HG03139 (cell line): ENCODE results near the gene RAB34.

Experiments used
- ATAC-seq: cut with Tn5 transposase; IDR thresholded peaks from one replicate; pipeline ENCODE4 v1.9.1; 2021; ENCODE audit not compliant: unreplicated experiment

RAB34 gene

DNA sequence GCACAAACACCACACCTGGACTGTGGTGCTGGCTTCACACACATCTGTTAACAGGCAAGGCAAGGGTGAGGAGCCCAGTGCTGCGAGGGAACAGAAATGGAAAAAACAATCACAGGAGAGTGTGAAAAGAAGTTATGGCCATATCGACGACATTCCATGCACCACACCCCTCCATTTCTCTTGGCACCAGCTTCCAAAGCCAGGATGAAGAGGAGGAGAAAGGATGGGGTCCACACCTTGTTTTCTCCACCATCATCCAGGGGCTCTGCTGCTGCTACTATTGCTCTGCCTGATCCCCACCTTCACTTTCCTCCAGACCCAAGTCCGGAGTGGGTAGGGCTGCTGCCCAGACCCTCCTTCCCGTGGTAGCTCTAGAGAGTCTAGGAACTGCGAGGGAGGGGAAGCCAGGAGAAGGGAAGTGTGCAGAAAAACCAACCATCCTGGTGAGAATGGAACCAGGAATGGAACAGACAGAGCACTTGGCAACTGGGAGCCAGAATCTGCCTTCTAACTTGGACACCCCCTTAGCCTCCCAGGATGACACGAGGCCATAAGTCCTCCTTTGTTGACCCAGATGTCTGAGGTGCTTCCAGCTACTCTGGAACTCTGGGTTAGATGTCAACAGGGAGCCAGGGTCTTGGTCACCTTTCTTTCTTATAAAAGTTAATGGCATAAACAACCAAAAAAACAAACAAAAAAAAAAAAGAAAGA, 4.8 kb downstream of the RAB34 start:
- ATAC-seq: no peak

DNA sequence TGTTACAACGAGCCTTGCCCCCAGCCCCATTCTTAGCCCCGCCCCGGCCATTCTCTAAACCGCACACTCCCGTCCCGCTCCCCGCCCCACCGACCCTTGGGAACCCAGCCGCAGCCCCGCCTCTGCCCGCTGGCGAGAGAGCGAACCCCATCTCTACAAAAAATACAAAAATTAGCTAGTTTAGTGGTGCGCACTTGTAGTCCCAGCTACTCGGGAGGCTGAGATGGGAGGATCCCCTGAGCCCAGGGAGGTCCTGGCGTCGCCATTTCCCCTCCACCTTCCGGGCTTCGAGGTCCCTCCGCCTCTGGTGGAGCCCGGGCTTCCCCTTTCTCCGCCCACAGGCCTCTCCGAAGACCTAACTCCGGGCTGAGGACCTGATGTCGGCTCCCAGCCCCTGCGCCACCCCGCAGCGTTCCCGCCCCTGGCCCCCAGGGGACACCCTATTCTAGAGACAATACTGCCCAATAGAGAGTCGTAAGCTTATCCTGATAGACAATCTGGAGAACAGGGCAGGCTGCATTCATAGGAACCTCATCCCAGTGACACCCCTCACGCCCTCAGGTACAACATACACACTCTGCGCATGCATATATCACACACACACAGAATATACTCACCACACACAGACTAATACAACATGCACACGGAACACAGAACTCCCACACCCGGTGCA, 5.5 kb downstream of the RAB34 start:
- peak; percentile 12 for ATAC-seq

DNA sequence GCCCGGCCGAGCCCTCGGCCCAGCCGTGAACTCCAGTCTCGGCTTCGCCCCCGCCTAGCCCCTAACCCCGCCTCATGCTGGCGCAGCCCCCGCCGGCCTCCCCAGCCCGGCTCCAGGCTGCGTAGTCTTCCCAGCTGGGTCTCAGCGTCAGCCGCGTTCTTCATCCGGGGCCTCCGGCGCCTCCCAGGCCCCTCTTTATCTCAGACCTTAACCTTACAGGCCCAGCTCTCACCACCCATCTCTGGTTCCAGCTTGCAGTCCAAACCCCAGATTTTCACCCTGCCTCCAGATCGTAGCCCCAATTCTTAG, 6.0 kb downstream of the RAB34 start, which contains the start of gene PROCA1:
Gene PROCA1 (minus strand): TSS at position 166 of the 309 bp plus-strand sequence. CDS start 228 bp downstream, outside the sequence.
- ATAC-seq: peak; percentile 11

DNA sequence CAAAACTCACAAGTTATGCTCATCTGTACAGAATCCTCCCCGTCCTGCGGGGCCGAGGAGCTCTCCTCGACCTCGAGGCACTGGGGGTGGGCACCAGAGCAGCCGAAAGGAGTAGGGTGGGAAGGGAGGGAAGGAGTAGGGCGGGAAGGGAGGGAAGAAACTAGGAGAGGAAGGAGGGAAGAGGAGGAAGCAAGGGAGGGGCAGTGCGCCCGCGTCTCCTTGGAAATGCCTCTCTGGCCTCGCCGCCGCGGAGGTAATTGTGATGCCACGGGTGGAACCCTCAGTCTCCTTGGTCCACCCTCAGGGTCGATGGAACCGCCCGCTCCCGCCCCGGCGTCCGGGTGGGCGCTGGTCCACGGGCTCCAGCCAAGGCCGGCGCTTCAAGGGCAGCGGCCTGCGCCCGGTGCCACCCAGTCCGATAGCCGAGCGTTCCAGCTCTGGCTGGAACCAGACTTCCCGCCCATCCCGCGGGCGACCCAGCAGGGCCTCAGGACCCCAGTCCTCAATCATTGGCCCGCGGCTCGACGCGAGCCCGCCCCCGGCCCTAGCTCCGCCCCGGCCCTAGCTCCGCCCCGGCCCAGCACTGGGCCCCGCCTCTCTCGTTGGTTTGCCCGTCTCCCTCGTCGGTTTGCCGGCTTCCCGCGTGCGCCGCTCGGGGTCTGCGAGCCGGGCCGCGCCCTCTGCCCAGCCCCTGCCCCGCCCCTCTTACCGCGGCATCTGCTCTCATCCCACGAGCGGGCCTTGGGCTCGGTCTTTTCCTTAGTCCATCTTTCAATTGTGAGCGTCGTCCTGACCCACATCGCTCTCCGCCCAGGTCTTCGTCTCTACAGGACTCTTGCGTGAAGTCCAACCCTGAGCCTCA, 6.6 kb downstream of the RAB34 start:
- peak; percentile 57 for ATAC-seq

DNA sequence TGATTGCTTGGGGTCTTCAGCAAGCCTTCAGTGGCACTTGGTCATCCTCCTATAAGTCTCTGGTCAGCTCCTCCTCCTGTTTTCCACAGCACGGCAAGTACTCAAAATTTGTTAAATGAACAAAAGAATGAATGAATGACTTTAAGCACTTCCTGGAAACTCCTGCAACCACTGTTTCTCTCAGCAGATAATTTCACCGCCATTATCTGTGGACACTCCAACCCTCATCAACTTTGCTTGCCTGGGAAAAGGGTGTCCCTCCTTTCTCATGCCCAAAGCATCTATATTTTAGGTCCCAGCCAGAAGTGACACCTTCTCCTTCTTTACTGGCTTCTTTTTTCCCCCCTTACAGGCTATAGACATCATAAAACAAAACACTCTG, 10.3 kb downstream of the RAB34 start:
- no peak for ATAC-seq

DNA sequence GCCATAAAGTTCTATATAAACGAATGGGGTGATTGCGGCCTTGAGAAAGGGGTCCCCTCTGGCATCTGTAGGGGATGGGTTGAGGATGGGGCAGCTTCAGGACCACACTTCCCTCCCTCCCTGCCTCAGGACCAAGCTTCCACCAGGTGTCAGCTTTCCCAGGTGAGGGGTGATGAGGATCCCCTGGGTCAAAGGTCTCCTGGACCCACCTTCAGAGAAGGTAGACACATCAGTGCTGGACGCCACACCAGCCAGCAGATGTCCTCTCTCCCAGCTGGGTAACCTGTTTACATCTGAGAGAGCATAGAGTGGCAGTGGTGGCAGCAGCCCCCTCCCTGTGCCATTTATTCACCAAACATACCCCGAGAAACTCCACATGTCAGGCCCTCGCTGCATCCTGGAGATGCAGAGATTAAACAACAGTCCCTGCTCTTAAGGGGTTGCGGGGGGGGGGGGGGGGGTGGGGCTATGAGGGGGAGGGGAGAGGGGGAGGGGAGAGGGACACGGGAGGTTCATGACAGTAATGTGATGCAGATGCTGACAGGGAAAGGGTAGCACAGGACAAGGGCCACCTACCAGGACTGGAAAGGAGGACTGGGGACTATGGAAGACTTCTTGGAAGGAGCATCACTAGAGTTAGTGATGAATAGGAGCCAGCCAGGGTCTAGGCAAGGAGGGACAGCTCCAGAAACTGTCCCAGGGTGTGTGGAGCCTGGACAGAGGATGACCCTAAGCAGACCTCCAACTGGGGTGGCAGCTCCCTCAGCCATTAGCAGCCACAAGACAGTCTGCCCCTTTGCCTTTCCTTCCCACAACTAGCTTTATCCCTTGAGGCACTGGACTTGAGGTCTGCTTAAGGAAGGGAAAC, 11.0 kb downstream of the RAB34 start:
- no peak for ATAC-seq

DNA sequence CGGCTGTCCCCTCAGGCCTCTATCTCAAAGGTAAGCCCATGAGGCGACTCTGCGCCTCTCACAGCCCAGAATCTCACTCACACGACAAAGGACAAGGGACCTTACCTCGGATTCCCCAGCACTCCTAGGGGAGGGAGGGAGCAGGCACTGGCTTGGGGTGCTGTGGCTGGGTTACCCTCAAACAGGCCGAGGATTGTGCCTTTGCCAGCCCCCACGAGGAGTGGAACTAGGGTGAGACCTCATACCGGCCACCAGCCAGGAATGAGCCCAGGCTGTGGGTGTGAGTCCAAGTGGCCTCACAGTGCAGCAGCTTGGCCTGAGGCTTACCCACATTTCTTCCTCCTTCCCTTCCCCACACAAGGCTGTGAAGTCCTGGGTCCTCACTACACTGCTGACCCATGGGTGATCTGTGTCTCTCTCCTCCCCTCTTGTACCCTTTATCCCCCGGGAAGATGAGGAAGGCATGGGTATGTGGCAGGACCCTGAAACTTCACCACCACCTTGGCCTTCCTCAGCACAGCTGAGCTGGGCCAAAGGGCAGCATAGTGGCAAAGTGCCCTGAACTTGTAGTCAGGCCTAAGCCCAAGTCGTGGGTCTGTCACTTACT, 11.8 kb downstream of the RAB34 start:
- ATAC-seq: no peak

DNA sequence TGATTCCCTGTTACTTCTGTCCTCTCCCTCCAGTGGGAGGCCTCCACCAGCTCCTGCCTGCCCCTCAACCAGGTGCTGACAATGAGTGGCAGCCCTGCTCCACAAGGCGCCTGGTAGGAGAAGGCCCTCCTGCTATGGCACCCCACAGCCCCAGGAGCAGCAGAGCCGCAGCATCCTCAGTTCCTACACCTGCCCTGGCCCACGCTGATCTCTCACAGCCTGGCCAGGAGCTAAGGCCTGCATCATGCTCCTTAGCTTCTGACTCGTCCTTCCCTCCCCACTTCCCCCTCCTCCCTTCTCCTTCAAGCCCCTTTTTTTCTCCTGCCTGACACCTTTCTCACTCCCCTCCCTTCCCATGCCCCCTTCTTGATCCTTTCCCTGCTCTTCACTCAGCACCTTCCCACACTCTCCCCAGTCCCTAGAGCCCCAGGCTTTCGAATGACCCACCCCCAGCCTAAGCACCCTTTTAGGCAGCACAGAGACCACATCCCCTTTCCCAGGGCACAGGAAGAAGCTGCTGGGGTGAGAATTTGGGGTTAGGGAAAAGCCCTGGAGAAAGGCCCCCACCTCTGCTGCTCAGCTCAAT, 12.5 kb downstream of the RAB34 start:
- ATAC-seq: no peak

DNA sequence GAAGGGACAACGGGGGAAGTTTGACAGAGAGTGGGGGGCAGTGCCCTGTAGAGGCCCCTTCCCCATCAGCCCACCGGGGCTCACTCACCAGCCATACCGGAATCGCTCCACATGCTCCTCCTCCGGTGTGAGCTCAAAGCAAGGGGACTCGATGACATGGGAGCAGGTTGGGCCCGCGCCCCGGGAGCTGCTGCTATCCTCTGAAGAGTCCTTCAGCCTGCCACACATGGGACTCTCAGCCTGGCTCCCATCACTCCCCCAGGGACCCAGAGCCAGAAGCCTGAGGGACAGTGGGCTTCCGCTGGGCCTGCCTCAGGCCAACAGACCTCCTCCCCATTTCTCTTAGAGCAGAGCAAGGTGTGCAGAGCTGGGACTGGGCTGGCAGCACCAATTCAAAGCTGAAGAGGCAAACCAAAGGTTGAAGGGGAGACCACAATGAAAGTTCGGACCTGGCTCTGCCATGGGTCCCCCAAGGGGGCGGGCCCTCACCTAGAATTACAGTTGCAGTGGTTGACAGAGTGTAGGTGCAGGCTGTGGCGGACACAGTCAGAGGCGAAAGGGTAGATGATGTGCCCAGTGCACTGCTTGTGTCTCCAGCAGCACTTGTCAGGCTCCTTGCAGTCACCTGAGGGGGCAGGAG, 13.3 kb downstream of the RAB34 start:
- ATAC-seq: no peak

DNA sequence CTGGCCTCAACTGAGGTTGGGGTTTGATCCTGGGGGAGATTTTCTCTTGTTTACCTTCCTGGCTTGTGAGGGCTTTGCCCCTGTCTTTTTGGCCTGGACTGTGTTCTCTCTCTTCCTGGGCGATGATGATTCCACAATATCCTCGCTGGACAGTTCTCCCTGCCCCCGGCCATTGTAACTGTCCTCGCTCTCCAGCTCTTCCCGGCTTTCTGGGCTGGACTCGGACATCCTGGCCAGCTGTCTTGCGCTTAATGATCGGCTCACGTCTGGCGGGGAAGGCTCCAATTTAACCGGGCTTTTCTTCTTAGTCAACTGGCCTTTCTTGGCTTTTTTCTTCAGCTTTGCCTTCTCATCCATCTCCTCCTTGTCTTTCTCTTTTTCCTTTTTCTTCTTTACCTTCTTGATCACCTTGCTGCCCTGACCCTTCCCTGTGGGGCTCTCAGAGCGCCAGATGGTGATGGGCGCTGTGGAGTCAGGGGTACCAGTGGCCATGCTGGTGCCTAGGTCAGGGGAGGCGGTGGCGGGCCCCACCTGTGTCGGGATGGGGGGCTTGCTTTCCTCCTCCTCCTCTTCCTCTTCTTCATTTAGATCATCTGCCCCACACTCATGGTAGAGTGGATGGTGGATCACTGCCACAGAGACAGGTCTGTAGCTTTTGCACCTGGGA, 14.0 kb downstream of the RAB34 start:
- no peak for ATAC-seq

DNA sequence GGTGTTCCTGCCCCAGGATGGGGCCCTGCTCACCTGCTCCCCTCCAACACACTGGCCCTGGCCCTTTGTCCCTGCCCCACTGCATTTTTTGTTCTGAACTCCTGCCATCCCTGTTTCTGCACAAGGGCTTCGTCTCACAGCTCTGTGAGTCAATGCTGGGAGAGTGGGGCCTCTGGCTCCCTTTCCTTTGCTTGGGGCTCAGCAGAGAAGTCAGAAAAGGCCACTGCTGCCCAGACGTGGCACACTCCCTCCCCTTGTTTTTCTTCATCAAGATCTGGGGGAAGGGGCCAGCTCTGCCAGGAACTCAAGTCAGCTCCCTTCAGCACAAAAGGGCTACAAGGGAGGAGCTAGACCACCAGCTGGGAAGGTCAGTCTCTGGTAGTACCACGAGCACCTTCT, 14.9 kb downstream of the RAB34 start:
- ATAC-seq: no peak

DNA sequence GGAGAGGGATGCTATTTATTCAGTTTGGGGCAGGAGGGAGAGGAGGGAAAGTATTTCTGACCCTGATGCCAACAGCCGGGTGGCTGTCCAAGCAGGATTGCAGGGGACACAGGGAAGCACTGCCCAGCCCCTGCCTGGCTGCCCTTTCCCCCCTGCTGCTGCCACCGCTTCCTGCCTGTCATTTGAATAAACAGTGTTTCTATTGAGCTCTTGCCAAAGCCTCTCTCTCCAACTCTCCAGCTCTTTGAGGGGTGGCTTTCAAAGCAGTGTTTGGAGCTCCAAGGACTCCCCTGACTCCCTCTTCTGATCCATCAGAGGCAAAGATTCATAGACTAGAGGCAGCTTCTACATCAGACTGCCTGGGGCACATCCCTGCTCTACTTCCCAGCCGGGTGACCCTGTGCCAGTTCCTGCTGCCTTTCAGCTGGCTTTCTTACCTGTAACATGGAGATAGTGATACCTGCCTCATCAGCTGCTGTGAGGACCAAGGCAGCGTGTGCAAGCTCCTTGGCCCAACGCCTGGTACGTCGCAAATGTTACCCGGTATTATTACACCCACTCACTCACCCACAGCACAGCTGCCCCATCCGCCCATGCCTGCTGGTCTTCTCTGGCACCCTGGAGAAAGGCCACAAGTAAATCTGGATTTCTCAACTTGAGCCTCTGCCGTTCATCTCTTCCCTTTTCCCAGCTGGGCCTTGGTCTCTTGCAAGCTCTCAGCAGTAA, 15.5 kb downstream of the RAB34 start:
- no peak for ATAC-seq

DNA sequence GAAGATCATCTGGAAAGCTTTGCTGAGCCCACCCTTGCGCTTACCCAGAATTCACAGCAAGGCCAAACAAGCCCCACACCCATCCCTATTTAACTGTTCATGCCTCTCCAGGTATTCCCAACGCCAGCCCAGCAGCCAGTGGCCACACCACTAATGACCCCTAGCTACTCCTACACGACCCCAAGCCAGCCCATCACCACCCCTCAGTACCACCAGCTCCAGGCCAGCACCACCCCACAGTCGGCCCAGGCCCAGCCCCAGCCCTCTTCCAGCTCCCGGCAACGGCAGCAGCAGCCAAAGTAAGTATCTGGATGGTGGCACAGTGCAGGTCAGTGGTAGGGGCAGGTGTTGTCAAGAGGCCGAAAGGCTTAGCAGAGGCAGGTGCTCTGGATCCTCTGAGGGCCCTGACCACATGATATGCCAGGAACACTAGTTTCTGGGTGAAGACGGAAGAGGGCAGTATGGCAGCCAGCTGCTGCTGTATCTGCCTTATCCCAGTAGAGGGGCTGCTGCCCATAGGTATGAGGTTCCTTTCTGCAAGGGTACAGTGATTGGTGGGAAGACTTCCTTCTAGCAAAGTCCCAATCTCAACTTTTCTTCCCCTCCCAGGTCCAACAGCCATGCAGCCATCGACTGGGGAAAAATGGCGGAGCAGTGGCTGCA, 16.7 kb downstream of the RAB34 start:
- ATAC-seq: no peak

DNA sequence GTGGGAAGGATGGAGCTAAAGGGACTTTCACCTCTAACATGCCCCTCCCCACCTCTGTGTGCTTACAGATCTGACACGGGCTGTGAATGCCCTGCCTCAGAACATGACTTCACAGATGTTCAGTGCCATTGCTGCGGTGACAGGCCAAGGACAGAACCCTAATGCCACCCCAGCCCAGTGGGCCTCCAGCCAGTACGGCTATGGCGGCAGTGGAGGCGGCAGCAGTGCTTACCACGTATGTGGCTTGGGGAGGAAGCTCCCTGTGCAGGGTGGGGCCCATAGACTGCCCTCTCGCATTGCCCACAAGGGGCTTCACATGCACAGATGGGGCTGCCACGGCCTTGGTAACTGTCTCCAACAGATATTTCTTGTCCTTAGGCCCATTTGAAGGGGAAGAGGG, 17.4 kb downstream of the RAB34 start:
- no peak for ATAC-seq

DNA sequence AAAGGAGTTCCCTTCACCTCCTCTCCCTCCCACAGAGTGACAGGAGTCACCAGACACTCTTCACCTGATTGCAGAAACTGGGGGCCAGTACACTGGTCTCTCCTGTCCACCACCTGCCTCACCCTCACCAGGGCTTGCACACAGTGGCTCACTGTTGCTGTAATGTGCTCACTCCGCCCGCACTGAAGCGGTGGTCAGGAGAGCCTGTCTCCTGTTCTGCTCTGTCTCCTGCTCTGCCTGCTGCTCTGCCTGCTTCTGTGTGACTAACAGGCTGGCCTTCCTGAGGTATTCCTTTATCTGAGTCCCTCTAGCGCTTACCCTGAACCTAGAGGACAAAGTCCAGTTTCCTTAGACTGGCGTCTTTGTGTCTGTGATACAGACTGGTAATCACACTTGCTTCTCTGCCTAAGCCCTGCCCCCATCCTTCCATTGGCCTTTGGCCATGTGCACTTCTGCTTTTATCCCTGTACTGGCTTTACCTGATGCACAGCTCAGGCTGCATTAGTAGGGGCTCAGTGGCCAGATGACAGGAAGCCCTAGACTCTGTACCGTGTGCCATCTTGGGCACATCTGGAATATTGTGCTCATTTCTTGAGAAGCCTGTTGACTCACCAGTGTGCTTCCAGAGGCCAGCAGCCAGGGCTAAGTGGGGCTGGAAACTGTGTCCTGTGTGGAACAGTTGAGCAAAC, 19.3 kb downstream of the RAB34 start:
- ATAC-seq: no peak

DNA sequence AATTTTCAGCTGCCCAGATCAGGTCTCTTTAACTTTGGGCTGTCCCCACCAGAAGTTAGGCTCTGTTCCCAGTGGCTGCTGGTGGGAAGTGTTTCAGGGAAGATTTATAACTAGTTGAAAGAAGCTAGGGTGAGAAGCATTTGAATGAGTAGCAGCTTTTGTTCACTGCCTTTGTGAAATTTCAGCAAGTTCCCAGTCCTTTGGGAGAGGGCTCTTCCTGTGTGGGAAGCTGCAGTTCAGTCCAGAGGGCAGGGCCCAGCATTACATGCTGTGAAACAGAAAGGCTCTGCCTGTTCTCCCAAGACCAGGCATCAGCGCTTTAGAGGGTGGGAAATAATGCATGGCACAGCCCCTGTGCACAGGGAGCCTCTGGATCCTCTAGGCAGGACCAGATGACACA, 23.8 kb downstream of the RAB34 start:
- ATAC-seq: no peak

DNA sequence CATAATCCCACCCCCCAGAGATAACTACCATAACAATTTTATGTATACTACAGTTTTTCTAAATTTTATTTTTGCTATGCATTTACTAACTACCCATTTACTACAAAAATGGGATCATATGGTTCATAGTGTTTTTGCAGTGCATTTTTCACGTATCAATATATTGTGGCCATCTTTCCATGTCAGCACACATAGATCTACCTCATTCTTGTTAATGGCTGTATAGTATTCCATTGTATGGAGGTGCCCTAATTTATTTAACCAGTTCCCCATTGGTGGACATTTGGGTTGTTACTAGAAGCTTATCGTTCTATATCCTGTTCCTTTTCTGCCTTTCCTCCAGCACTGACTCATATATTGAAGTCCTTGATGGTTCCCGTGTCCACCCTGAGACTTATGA, 28.7 kb downstream of the RAB34 start:
- no peak for ATAC-seq
